RKO (cell line): Measurements from ENCODE around the gene P2RX2.
"Not testable (repeated sequence)": the region's sequence is repeated elsewhere in the genome, so short reads cannot be mapped to it uniquely, and the experiment has no call there.

Source experiments
- DNase-seq: peaks from one replicate; pipeline ENCODE4 v3.0.0-alpha.2; 2016; ENCODE audit warnings: low spot score

The P2RX2 gene

DNA sequence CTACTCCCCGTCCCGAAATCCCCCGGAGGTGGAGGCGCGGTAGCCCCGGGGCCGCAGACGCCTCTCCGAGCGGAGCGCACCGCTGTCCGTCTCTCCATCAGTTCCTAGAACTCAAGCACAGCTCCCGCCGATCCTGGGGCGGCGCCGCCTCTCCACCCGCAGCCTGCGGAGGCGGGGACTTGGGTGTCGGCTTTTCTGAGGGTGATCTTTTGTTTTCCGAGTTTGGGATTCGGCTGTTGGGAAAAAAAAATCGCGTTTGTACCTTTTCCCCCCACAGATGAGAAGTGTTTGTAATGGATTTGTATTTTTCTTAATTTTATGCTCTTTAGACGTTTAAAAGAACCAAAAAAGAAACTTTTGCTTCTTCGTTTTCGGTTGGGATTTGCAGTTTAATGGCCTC lies 34.8 kb upstream of the P2RX2 start:
- no peak for DNase-seq

DNA sequence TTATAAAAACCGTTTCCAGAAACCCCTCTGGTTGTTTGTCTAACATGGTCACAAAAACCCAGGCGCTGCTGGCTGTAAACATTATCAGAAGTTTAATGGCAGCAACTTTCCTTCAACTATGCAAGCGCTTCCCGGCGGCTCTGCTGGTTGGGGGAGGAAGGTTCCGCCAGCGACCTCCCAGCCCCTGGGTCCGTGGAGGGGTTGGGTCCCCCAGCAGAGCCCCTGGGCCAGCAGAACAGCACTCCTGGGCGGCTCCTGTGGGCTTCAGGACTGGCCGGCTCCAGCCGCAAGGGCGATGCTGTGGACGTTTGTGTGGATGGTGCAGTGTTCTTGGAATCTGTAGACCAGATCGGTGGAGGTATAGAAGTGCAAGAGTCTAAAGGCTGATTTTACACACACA lies 34.1 kb upstream of the P2RX2 start:
- no peak for DNase-seq

DNA sequence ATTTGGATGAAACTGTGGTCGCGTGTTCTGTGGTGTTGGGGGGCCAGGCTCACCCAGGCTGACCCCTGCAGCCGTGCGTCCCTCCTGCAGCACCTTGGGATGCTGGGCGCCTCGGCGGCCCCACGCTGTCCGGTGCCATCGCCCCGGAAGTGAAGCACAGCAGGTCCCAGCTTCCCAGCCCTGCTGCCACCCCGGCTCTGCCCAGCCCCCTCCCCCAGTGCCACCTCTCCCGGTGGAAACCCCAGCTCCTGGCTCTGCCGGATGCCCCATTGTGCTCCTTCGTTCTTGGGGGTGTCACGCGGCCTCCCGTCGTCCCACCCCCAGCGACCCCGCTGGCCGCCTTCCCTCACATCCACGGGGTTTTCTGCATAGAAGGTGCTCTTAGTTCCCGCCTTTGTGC lies 33.4 kb upstream of the P2RX2 start:
- DNase-seq = no peak

DNA sequence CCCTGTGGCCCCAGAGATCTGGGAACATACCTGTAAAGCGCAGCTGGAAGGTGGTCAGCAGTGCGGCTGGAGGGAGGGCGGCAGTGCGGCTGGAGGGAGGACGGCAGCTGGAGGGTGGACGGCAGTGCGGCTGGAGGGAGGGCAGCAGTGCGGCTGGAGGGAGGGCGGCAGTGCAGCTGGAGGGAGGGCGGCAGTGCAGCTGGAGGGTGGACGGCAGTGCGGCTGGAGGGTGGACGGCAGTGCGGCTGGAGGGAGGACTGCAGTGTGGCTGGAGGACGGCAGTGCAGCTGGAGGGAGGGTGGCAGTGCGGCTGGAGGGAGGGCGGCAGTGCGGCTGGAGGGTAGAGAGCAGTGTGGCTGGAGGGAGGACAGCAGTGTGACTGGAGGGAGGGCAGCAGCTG lies 31.6 kb upstream of the P2RX2 start:
- DNase-seq = no peak

- DNase-seq = no peak
Observed at GRCh38 chr12:132587781-132588180, 30.8 kb upstream of the P2RX2 start.

DNA sequence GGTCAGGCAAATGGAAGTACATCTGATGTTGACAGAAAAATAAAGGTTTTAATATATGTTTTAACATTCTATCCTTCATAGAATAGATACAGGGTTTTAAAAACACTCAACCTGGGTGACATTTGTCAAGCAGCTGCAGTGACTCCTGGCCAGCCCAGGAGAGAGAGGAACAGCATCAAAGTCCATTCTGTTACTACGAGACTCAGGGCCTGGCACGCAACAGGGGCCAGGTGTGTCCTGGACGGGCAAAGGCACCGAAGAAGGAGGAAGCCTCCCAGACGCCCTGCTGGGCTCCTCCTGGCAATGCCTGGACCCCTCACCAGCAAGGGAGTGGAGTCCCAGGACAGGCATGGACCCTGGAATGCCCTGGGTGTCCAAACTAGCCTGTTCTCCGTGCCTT lies 30.3 kb upstream of the P2RX2 start:
- no peak for DNase-seq

DNA sequence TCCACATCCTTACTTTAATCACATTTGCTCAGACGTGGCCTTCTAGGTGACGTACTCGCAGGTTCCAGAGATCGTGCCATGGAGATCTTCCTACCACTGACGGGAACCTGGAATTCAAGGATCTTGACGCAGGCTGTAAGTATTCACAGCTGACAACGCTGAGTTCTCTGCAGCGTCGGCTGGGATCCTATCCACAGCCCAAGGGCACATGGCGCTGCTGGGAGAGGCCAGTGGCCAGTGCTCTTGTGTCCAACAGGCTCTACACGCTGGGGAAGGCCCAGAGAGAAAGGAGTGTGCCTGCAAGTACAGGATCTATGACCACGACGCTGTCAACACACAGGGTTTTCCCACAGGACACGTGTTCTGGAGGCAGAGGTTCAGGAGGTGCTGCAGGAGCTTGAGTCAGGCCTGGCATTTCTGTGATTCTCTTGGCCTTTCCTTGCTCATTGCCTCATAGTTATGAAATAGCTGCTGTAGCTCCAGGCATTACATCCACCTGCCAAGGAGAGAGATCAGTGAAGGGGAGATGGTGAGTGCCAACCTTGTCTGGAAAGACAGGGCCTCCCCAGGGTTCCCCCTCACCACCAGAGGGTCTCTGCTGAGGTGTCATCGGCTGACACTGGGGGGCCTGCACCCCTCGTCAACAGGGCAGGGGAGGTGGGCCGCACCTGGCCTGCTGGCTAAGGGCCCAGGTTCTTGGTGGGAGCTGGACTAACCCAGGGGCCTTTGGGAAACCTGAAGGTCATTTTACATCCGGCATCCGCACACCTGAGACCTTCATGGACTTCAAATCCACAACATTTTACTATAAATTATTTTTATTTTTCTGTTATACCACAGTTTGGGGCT lies 29.5 kb upstream of the P2RX2 start:
- DNase-seq = no peak

DNA sequence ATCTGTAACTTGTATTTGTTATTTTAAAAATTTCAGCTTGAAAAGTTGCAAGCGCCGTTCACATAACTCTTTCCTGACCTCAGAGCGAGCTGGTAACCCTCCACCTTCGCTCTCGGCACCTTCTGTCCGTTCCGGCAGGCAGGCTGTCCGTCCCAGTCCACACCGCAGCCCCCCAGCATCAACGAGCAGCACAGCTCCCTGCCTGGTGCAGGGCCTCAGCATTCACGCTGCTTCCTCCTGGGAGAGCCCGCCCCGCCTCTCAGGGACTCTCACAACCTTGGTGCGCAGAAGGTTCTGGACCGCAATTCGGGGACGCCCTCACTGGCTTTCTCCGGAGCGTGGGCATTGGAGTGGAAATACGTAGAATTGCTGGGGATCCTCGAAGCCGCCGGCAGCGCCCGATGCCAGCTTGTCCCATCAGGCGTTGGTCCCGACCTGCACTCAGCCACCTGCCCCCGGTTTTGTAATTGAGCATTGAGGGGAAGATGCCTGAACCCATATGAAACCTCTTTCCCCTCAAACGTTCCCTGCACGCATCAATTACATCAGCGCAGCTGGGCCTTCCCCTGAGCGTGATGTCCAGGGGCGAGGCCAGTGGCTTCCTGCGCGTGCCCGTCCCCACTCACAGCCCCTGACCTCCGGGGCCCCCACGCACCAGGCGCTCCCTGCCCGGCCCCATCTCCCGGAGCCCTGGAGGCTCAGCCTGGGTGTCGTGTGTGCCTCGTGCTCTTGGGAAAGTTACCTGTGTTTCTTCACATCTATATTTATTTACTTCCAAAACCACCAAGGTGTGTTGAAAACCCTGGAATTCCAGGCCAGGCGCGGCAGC lies 27.3 kb upstream of the P2RX2 start:
- no peak for DNase-seq

DNA sequence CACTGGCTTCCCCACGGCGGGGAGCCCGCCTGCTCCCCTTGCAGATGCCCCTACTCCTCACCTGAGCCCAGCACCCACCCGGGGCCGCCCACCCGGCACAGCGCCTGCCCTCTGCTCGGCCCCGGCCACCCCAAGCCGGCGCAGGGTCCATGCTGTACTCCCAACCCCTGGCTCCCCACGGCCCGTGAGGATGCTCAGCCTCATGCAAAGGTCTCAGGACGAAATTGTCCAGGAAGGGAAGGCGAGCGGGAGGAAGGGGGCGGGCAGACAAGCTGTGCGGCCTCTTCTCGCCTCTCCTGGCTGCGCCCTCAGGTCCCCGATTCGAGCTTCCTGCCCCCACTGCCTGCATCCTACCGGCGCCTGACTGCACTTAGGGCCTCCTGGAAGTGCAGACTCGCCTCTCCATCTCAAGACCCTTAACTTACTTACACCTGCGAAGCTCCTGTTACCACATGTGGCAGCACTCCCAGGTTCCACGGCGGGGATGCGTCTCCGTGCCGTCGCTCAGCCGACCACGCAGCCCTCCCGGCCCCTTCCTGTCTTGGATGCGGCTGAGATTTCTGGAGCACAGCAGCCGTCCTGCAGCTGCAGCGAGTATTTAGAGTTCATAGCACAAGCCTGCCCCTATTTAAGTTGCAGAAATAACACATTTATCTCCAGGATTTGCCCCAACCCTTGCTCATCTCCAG lies 26.1 kb upstream of the P2RX2 start:
- DNase-seq = no peak

DNA sequence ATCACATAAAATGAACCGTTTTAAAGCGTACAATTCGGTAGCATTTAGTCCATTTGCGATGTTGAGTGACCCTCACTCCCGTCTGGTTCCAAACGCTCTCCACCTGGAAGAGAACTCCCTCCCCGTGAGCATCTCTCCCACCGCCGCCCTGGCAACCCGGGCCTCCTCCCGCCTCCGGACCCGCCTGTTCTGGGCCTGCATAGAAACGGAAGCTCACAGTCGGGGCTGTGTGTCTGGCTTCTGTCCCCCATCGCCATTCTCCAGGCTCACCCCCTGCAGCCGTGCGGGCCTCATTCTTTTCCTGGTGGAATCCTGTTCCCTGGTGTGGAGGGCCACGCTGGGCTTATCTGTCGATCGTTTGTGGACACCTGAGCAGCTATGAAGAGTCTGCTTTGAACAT lies 25.5 kb upstream of the P2RX2 start:
- no peak for DNase-seq

DNA sequence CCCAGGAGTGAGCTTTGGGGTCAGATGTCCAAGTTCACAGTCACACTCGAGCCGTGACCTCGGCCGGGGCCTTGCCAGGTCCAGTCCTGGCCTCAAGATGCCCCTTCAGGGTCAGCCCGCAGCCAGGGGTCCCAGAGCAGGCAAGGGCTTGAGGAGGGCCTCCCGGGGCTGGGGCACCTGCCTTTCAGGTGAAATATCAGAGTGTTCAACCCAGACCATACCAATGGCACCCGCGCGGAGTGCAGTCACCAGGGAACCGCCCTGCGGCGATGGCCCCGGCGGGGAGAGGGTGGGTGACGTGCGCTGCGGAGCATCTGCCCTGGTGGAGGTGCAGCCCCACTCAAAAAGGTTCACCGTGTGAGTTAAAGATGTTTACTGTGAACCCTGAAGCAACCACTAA lies 25.1 kb upstream of the P2RX2 start:
- DNase-seq = no peak

GRCh38 chr12:132593938-132594358 lies 24.6 kb upstream of the P2RX2 start:
- DNase-seq = peak; percentile 97

GRCh38 chr12:132595183-132595582 lies 23.4 kb upstream of the P2RX2 start:
- DNase-seq = no peak

DNA sequence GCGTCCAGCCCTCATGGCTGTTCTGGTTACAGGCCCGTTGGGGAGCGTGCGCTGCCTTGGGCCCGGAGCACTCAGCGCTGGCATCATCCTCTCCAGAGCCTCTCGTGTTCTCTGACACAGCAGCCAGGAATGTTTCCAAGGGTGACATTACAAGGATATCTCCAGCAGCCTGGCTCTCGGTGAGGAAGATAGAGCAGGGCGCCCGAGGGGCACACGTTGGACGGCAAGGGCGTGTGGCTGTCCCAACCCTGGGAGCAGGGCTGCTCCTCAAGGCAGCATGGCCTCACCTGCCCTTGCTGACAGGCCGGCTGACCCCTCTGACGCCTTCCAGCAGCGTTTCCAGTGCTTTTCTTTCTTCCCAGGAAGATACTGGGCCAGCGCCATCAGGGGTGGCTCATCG lies 22.6 kb upstream of the P2RX2 start:
- peak; percentile 37 for DNase-seq

- no peak for DNase-seq
Observed at GRCh38 chr12:132597333-132598316, 21.0 kb upstream of the P2RX2 start.

DNA sequence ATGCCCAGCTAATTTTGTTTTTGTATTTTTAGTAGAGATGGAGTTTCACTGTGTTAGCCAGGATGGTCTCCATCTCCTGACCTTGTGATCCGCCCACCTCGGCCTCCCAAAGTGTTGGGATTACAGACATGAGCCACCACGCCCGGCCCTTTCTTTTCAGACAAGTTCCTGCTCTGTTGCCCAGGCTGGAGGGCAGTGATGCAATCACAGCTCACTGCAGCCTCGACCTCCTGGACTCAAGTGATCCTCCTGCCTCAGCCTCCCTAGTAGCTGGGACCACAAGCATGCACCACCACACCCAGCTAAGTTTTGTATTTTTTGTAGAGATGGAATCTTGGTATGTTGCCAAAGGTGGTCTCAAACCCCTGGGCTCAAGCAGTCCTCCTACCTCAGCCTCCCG lies 19.1 kb upstream of the P2RX2 start:
- not testable (repeated sequence) for DNase-seq

DNA sequence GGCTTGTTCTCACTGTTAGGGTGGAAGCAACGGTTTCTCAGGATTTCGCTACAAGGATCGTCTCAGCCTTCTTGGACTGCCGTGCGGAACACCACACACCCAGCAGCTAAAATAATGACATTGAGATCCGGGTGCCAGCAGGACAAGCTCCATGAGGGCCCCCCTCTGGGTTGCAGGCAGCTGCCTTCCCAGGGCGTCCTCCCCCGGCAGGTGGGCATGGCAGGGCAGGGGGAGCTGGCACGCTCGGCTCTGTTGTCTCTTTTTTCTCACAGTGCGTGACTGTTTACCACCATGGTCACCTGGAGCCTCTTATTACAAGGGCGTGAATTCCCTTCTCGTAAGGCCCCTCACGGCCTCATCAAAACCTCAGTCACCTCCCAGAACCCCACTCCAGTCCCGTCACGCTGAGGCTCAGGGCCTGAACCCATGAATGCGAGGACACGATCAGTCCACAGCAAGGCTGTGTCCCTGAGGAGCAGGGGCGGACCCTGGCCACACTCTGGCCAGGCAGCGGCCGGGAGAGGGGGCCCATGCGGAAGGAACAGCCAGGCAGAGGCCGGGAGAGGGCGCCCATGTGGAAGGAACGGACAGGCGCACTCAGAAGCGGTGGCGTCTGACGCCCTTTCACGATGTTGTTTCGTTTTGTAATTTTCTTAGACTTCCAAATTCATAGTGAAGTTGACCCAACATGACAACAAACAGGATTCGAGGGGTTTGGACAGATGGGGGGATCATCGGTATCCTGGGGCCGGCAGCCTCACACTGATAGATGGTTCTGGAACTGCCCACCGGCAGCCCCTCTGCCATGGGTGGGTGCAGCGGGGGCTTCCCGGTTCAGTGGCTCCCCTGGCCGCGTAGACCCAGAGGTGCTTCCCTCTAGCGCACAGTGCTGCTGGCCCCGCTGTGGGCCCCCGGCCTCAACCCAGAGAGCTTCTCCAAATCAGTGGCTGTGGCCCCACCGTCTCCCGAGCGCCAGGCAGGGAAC lies 18.2 kb upstream of the P2RX2 start:
- peak; percentile 35 for DNase-seq

DNA sequence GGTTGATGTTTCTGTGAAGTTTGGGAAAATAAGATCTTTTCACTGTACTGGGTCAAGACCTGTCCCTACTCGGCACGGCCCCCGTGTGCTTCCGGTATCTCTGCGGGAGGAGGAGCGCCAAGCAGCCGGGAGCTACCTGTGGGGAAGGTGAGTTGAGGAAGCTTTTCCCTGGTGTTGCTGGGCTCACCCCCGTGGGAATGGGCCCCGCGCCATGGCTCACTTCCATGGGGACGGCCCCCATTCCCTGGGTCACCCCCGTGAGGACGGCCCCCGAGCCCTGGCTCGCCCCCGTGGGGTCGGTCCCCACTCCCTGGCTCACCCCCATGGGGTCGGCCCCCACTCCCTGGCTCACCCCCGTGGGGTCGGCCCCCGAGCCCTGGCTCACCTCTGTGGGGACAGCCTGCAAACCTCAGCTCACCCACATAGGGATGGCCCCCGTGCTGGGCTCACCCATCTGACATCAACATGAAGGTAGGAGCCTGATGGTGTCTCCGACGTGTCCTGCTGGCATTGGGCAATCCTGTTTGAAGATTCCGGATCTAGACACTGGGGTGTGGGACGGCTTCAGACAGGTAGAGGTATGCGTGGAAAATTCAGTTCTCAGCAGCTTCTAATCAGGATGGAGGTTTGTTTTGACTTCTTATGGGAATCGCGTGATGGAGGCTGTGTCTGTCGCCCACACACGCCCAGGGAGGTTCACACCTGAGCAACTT lies 17.2 kb upstream of the P2RX2 start:
- no peak for DNase-seq

DNA sequence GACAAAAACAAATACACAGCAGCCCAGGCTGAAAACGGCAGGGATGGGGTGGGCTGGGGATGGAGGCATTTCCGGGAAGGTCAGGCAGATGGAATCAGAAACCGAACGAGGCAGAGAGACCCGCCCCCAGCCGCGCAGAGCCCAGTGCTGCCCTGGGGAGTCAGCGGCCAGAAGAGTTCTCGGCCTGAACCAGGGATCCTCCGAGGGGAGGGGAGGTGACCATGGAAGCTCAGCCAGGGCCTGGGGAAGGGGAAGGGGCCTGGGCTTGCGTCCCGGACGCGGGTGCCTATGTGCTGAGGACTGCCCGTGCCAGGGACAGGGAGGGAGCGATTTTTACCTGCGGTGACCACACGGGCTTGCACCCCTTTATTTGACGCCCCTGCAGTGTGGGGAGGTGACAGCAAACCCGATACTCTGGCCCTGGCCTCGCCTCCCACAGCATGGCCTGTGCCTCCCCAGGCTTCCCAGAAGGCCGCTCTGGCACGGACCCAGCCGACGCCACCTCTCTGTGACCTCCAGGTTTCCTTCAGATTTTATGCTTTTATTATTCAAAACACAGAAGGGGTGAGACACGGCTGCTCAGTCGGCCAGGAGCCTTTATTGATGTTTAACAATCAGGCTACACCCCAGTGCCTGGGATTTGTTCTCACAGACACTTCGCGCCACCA lies 15.9 kb upstream of the P2RX2 start:
- DNase-seq = no peak
